Ramos (cell line): ENCODE data around the gene ATRIP.

Experiments
- in situ Hi-C: fragments of 300-500 bp; cut with MboI; formaldehyde crosslinking; loops from one replicate; pipeline ENCODE4 v1.14.3; 2022; ENCODE audit warnings: low sequenced_read_pairs; ENCODE audit not compliant: unreplicated experiment

The ATRIP gene

GRCh38 chr3:48408823-48409281 lies 37.7 kb upstream of the ATRIP start:
- in situ Hi-C loops, result loop anchor here (10.0 kb wide), 1 partner anchor 136 kb away; no protein-coding TSS in a partner anchor

GRCh38 chr3:48409291-48410201 lies 37.0 kb upstream of the ATRIP start:
- in situ Hi-C loops, result loop anchor here (10.0 kb wide), 1 partner anchor 135 kb away; no protein-coding TSS in a partner anchor

GRCh38 chr3:48410205-48411040 lies 36.1 kb upstream of the ATRIP start:
- in situ Hi-C loops, result no loop called here

- in situ Hi-C loops, result no loop called here
These were observed 35.4 kb upstream of the ATRIP start for GRCh38 chr3:48411041-48411588.

GRCh38 chr3:48411606-48412374 lies 34.7 kb upstream of the ATRIP start:
- in situ Hi-C loops, result no loop called here

DNA sequence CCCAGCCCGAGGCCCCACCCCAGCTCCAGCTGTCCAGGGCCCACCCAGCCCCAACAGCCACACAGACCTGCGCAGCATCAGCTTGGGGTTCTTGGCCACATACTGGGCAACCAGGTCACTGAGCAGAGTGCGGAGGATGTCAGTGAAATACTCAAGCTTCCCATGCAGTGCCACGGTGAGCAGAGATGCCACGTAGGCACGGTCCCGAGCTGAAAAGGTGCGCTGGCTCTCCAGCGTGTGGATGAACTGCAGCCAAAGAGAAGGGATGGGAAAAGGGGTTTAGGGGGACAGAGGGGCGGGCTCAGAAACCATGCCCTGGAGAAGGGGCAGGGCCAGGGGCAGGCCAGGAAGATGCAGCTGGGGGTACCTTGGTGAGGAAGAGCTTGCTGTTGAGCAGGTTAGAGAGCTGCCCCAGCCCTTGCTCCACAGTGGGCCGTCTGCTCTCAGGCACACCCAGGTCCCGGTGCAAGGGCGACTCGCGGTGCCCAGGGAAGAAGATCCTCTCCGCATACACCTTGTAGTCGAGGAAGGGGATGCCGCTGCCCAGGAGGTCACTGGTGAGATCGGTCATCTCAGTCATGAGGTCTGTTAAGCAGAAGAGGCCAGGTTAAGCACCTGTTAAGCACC lies 34.0 kb upstream of the ATRIP start:
- in situ Hi-C loops, result no loop called here

GRCh38 chr3:48413086-48413485 lies 33.5 kb upstream of the ATRIP start:
- in situ Hi-C loops, result no loop called here

DNA sequence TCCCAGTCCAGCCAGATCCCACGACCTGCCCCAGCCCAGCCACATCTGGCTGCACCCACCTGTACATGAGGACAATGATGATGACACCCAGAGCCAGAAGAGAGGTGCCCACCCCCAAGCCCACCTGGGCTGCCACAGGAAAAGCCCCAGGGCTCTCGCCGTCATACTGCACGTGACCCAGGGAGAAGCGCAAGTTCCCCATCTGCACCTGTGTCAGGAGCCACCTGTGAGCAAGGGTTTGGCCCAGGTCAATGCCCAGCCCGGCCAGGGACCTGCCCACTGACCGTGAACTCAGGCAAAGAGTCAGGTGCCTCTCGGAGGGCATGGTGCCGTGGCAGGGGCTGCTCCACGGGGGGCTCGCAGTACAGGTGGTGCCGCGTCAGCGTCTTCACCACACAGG lies 32.9 kb upstream of the ATRIP start:
- in situ Hi-C loops, result no loop called here

DNA sequence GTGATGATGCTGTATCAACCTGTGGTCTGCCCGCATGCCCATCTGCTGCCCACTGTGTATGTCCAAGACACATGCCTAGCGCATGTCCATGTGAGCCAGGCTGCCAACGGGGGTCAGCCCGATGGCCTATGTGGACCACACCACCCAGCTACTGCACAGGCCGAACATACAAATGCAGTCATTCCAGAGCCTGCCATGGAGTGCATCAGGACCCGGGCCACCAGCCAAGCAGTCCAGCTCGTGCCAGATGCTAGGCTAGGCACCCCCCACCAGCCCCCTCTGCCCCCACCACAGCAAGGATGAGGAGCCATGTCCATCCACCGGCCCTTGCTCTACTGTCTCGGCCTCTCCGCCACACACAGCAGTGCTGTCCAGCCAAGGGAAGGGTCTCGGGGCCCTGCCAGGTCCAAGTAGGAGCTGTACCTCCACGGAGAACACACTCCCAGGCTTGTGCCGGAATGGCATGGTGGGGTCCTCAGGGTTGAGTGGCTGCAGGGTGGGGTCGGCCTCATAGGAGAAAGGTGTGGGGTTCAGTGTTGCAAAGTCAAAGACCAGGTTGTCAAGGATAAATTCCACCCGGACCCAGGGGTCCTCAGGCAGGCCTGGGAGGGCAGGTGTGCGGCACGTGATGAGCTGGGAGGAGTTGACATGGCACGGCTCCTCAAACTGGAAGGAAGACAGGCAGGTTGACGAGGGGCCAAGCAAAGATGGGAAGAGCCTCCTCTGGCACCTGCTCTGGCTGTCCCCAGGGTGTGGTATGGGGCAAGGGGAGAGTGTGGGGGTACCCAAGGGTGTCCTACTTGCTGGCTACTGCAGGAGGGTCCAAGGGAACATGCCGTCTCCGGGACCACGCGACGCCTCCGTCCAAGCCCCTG lies 31.9 kb upstream of the ATRIP start:
- in situ Hi-C loops, result no loop called here

- in situ Hi-C loops, result no loop called here
These were observed 31.1 kb upstream of the ATRIP start for GRCh38 chr3:48415251-48415953.

GRCh38 chr3:48416091-48416505 lies 30.4 kb upstream of the ATRIP start:
- in situ Hi-C loops, result no loop called here

DNA sequence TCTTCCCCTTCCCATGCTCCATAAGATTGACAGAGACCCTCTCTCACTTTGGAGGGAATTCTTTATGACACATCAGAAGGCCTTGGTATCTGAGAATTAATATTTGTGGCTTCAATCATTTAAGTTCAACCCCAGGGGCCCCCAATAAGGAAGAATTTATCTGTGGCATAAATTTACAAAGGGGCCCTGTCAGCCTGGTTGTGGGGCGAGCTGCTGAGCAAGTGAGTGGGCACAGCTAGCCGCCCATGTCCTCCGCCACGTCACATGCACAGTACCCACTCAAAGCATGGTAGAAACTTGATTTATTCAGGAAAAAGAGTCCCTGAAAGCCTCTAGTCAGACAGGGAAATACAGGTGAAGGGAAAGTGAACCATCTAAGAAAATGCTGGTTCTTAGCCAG lies 30.0 kb upstream of the ATRIP start:
- in situ Hi-C loops, result no loop called here

DNA sequence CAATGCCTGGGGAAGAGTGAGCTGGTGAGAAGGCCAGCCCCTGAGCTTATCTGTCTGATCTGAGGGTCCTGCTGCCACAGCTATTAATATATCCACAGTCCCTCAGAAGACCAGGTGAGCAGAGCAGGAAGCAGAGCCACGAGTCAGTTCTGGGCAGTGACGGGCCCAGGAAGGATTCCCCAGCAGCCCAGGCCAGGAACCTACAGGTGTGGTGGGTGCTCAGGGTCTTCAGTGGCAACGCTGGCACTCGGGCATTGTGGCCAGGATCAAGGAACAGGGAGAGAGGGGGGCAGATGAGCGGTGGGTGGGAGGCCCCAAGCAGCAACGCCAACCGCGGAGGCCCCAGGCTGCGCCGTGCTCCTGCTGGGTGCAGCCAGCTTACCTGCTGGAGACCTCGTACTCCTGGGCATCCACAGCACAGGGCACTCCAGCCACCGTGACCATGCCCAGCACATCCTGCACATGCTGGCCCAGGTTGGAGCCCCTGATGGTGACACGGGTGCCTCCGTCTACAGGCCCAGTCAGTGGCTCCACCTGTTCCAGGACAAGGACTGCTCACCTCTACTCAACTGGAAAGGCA lies 28.9 kb upstream of the ATRIP start:
- in situ Hi-C loops, result no loop called here

GRCh38 chr3:48418140-48418539 lies 28.4 kb upstream of the ATRIP start:
- in situ Hi-C loops, result no loop called here

- in situ Hi-C loops, result no loop called here
These were observed 27.9 kb upstream of the ATRIP start for GRCh38 chr3:48418651-48419050.

- in situ Hi-C loops, result no loop called here
These were observed 27.4 kb upstream of the ATRIP start for GRCh38 chr3:48419149-48419548.

DNA sequence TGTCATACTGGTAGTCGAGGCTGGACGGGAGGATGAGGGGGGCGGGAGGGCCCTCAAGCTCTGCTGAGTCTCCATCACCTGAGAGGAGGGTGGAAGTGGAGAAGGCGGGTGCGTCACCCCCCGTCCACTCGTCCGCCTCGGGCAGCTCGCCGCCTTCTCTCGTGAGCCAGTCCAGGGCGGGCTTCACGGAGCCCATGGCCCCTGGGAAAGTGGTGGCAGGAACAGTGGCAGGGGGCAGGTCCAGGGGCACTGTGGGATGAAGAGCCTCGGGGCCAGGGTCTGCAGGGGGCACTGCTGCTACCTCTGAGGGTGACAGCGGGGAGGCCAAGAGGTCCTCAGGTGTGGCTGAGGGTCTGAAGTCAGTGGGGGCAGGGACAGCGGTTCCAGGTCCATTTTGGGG lies 26.9 kb upstream of the ATRIP start:
- in situ Hi-C loops, result no loop called here

- in situ Hi-C loops, result no loop called here
These were observed 26.0 kb upstream of the ATRIP start for GRCh38 chr3:48420561-48420960.
